Fibroblast of lung (primary cell): Measurements from ENCODE around the gene AMIGO3. TPM values are rescaled to one million over a fixed set of nuclear protein-coding genes. Genes with fewer than 3 reads are reported as not detected.

ENCODE experiments used
- DNase-seq, 2 donors: peaks; one replicate each; pipeline versions ENCODE4 v3.0.0 to v3.0.0-alpha.2; 2010; ENCODE audit warnings: low read depth in 2 of 2
- H2AFZ ChIP-seq: 2 replicates; pipeline ENCODE4 v1.5.1; 2012; ENCODE audit warnings: low read length, control low read depth, inconsistent platforms
- H3K27ac ChIP-seq: 2 replicates; pipeline ENCODE4 v1.5.1; 2011; ENCODE audit warnings: low read length, control low read depth; ENCODE audit not compliant: insufficient read depth
- H3K27me3 ChIP-seq: 2 replicates; pipeline ENCODE4 v1.5.1; 2011; ENCODE audit warnings: mild to moderate bottlenecking, low read length; ENCODE audit not compliant: control insufficient read depth, insufficient read depth
- H3K36me3 ChIP-seq: 2 replicates; pipeline ENCODE4 v1.5.1; 2011; ENCODE audit warnings: low read length; ENCODE audit not compliant: control insufficient read depth, insufficient read depth
- H3K4me1 ChIP-seq: 2 replicates; pipeline ENCODE4 v1.5.1; 2011; ENCODE audit warnings: low read length; ENCODE audit not compliant: control insufficient read depth, insufficient read depth; ENCODE audit errors: extremely low read depth
- H3K4me2 ChIP-seq: 2 replicates; pipeline ENCODE4 v1.5.1; 2011; ENCODE audit warnings: low read length, control low read depth; ENCODE audit not compliant: insufficient read depth; ENCODE audit errors: extremely low read depth
- H3K4me3 ChIP-seq, 4 experiments: fragments of 200-600 bp in 1 of 4; sonication (generic) in 1 of 4; replicated peaks in 1 of 4; 2 replicates each; pipeline ENCODE4 v1.5.1; 2011 to 2016; ENCODE audit warnings: low read length in 4 of 4, low read depth in 3 of 4, mild to moderate bottlenecking in 3 of 4, control low read depth in 2 of 4, inconsistent platforms in 1 of 4, mixed read lengths in 1 of 4; ENCODE audit not compliant: insufficient read depth in 1 of 4; ENCODE audit errors: control extremely low read depth in 1 of 4
- H3K79me2 ChIP-seq: 2 replicates; pipeline ENCODE4 v1.5.1; 2012; ENCODE audit warnings: mild to moderate bottlenecking, low read length, inconsistent platforms; ENCODE audit not compliant: control insufficient read depth, insufficient read depth
- H3K9ac ChIP-seq: 2 replicates; pipeline ENCODE4 v1.5.1; 2011; ENCODE audit warnings: mild to moderate bottlenecking, low read length, control low read depth; ENCODE audit not compliant: insufficient read depth
- H3K9me3 ChIP-seq: 2 replicates; pipeline ENCODE4 v1.5.1; 2012; ENCODE audit warnings: low read depth, low read length; ENCODE audit not compliant: control insufficient read depth, insufficient read depth
- H4K20me1 ChIP-seq: 2 replicates; pipeline ENCODE4 v1.5.1; 2011; ENCODE audit warnings: low read length; ENCODE audit not compliant: control insufficient read depth, insufficient read depth; ENCODE audit errors: extremely low read depth
- CTCF ChIP-seq, 2 donors: IDR thresholded peaks in 1 of 2; conservative IDR thresholded peaks in 1 of 2; 1 replicate in 1 of 2; 2 replicates in 1 of 2; pipeline ENCODE4 v1.5.1; 2011 to 2012; ENCODE audit warnings: low read length in 2 of 2, control low read depth in 1 of 2, inconsistent platforms in 1 of 2, low read depth in 1 of 2, mild to moderate bottlenecking in 1 of 2
- EZH2 ChIP-seq: IDR thresholded peaks from 2 replicates; pipeline ENCODE4 v1.5.1; 2012; ENCODE audit warnings: low read length, control low read depth, mild to moderate bottlenecking; ENCODE audit errors: missing control alignments
- polyA plus RNA-seq, 2 donors: library from polyadenylated mRNA; depleted of rRNA in 1 of 2; stranded (reverse) in 1 of 2; unstranded in 1 of 2; fragments of >200 nt; gene quantifications; 2 replicates each; pipeline ENCODE4 v1.2.1, GENCODE V29; 2011 to 2012; ENCODE audit warnings: missing spikeins in 1 of 2
- total RNA-seq: library from RNA; depleted of rRNA; stranded (reverse); fragments of >200 nt; gene quantifications from 2 replicates; pipeline ENCODE4 v1.2.1, GENCODE V29; 2014

AMIGO3 gene
- total and polyA plus RNA-seq, 2 donors (not counting 1 experiment from before 2014, with no cell fraction given), result 0.33 TPM; not detected in 1

DNA sequence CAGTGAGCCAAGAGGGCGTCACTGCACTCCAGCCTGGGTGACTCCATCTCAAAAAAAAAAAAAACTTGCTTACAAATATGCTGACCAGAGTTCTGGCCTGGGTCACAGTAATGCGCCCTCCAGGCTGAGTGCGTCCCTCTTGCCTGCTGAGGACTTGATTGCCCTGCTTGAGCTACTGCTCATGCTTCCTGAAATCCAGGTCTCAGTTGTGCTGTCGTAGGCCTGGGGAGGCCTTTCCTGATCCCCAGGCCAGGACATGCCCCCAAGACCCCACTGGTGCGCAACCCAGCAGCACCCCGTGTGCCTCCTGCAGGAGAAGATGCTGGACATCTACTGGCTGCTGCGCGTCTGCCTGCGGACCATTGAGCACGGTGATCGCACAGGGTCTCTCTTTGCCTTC lies 7.3 kb downstream of the AMIGO3 start:
- H3K27ac ChIP-seq, result no peak overlapping the region
- H3K4me3 ChIP-seq, result no peak overlapping the region
- H3K9me3 ChIP-seq, result no peaks in the 10 kb centered on the region
- no peaks in the 10 kb centered on the region for H3K27me3 ChIP-seq
- no peak overlapping the region for H2AFZ ChIP-seq
- no peak overlapping the region for H3K9ac ChIP-seq
- H3K36me3 ChIP-seq, result peaks cover 4% of the 10 kb centered on the region
- no peaks in the 10 kb centered on the region for H3K79me2 ChIP-seq
- H3K4me1 ChIP-seq, result no peaks in the 10 kb centered on the region
- no peak for TF ChIP-seq EZH2
- TF ChIP-seq CTCF (conservative IDR thresholded peaks at IDR 0.05 in 1 of 2, IDR thresholded peaks at IDR 0.05 in 1 of 2; ENCODE audit: low read depth in 1 of 2, low read length in 2 of 2), result no peak
- no peaks in the 10 kb centered on the region for H4K20me1 ChIP-seq
- DNase-seq, result no peak
- H3K4me2 ChIP-seq, result no peak overlapping the region

DNA sequence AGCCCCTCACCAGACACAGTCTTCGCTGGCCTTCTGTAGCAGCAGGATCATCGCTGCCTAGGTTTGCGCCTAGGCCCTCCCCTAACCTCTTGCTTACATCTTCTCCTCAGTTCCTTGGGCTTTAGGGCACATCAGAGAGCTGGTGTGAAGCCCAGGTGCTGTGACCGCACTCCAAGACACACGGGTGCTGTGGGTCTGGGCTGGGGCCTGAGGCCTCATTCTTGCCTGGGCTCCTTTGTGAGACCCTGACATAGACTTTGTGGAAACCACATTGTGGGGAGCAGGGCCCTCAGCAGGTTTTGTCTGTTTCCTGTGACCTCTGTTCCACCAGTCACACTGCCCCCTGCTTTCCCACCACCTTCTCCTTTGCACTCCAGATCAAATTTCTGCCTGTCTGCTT lies 8.0 kb downstream of the AMIGO3 start:
- TF ChIP-seq EZH2, result no peak
- TF ChIP-seq CTCF (conservative IDR thresholded peaks at IDR 0.05 in 1 of 2, IDR thresholded peaks at IDR 0.05 in 1 of 2; ENCODE audit: low read depth in 1 of 2, low read length in 2 of 2), result no peak
- H4K20me1 ChIP-seq, result no peaks in the 10 kb centered on the region
- DNase-seq, result no peak
- H3K36me3 ChIP-seq, result peaks cover 4% of the 10 kb centered on the region
- no peak overlapping the region for H3K4me3 ChIP-seq
- H3K4me2 ChIP-seq, result no peak overlapping the region
- H2AFZ ChIP-seq, result no peak overlapping the region
- no peak overlapping the region for H3K27ac ChIP-seq
- no peaks in the 10 kb centered on the region for H3K9me3 ChIP-seq
- no peaks in the 10 kb centered on the region for H3K79me2 ChIP-seq
- no peaks in the 10 kb centered on the region for H3K4me1 ChIP-seq
- no peaks in the 10 kb centered on the region for H3K27me3 ChIP-seq
- H3K9ac ChIP-seq, result no peak overlapping the region

GRCh38 chr3:49709852-49710251 lies 9.6 kb downstream of the AMIGO3 start:
- H3K9me3 ChIP-seq, result no peaks in the 10 kb centered on the region
- no peaks in the 10 kb centered on the region for H3K79me2 ChIP-seq
- TF ChIP-seq EZH2, result no peak
- TF ChIP-seq CTCF (conservative IDR thresholded peaks at IDR 0.05 in 1 of 2, IDR thresholded peaks at IDR 0.05 in 1 of 2; ENCODE audit: low read depth in 1 of 2, low read length in 2 of 2), result no peak
- no peak overlapping the region for H3K4me3 ChIP-seq
- H3K4me1 ChIP-seq, result no peaks in the 10 kb centered on the region
- no peak for DNase-seq
- H3K27me3 ChIP-seq, result no peaks in the 10 kb centered on the region
- H3K4me2 ChIP-seq, result no peak overlapping the region
- no peak overlapping the region for H3K9ac ChIP-seq
- H3K36me3 ChIP-seq, result peaks cover 2% of the 10 kb centered on the region
- H4K20me1 ChIP-seq, result no peaks in the 10 kb centered on the region
- no peak overlapping the region for H2AFZ ChIP-seq
- no peak overlapping the region for H3K27ac ChIP-seq
